Measurements from ENCODE around the gene HSP90AA1.
"Not testable (repeated sequence)": the region's sequence is repeated elsewhere in the genome, so short reads cannot be mapped to it uniquely, and the experiment has no call there.

HSP90AA1 gene

GRCh38 chr14:102086709-102086971 is 204 bp downstream of the HSP90AA1 start:
- TF ChIP-seq CTCF (IDR thresholded peaks at IDR 0.05; ENCODE audit: control extremely low read depth, extremely low read depth, low read depth, missing control alignments) = no peak
- DNase-seq (ENCODE audit: extremely low spot score) = no peak
- ChIA-PET CTCF (no interaction called here), POLR2A (interaction anchor here (3.2 kb wide), 1 partner anchor 10 kb away, joined by 14 read pairs; no protein-coding TSS in a partner anchor)

GRCh38 chr14:102085948-102086708 is 716 bp downstream of the HSP90AA1 start:
- CTCF ChIA-PET = interaction anchor here (1.1 kb wide), 1 partner anchor 10 kb away, joined by 4 read pairs; no protein-coding TSS in a partner anchor
- TF ChIP-seq CTCF (IDR thresholded peaks at IDR 0.05; ENCODE audit: control extremely low read depth, extremely low read depth, low read depth, missing control alignments) = no peak
- POLR2A ChIA-PET = interaction anchor here (3.2 kb wide), 1 partner anchor 10 kb away, joined by 14 read pairs; no protein-coding TSS in a partner anchor
- peak; percentile 67 for DNase-seq (ENCODE audit: extremely low spot score)

- POLR2A ChIA-PET = interaction anchor here (3.2 kb wide), 1 partner anchor 9 kb away, joined by 14 read pairs; no protein-coding TSS in a partner anchor
Observed at GRCh38 chr14:102085488-102085887, 1.4 kb downstream of the HSP90AA1 start.

GRCh38 chr14:102084931-102085330 is 1.9 kb downstream of the HSP90AA1 start:
- ChIA-PET CTCF (interaction anchor here (1.1 kb wide), 2 partner anchors 11 to 232 kb away, joined by 4 read pairs; no protein-coding TSS in a partner anchor), POLR2A (interaction anchor here (1.3 to 3.2 kb wide), 2 partner anchors 9 to 27 kb away, joined by 4 to 14 read pairs; no protein-coding TSS in a partner anchor)
- no peak for DNase-seq (ENCODE audit: extremely low spot score)
- no peak for TF ChIP-seq CTCF (IDR thresholded peaks at IDR 0.05; ENCODE audit: control extremely low read depth, extremely low read depth, low read depth, missing control alignments)

More at GRCh38 chr14:102085488-102085887, 1.4 kb downstream of the HSP90AA1 start:
- no peak for DNase-seq (ENCODE audit: extremely low spot score)
- CTCF ChIA-PET = interaction anchor here (1.1 kb wide), 2 partner anchors 11 to 231 kb away, joined by 4 read pairs; no protein-coding TSS in a partner anchor
- no peak for TF ChIP-seq CTCF (IDR thresholded peaks at IDR 0.05; ENCODE audit: control extremely low read depth, extremely low read depth, low read depth, missing control alignments)

- ChIA-PET CTCF (interaction anchor here (1.1 kb wide), 1 partner anchor 232 kb away, joined by 4 read pairs; no protein-coding TSS in a partner anchor), POLR2A (interaction anchor here (1.3 to 3.2 kb wide), 2 partner anchors 8 to 27 kb away, joined by 4 to 14 read pairs; no protein-coding TSS in a partner anchor)
- DNase-seq (ENCODE audit: extremely low spot score) = not testable (repeated sequence)
Observed at GRCh38 chr14:102084522-102084921, 2.3 kb downstream of the HSP90AA1 start.

GRCh38 chr14:102081231-102082080 is 5.4 kb downstream of the HSP90AA1 start:
- POLR2A ChIA-PET = no interaction called here
- no peak for TF ChIP-seq CTCF (IDR thresholded peaks at IDR 0.05; ENCODE audit: control extremely low read depth, extremely low read depth, low read depth, missing control alignments)
- CTCF ChIA-PET = no interaction called here
- no peak for DNase-seq (ENCODE audit: extremely low spot score)

Measured in GM10248 (cell line).